D721Med (cell line): ENCODE results near the gene FOSL1.

Source experiments
- DNase-seq: peaks from one replicate; pipeline ENCODE4 v3.0.0; 2011; ENCODE audit warnings: low spot score; ENCODE audit not compliant: insufficient read length
- FAIRE-seq: peaks from 2 replicates; lab custom pipeline; 2011; peaks lifted over from hg19 to GRCh38; lab: Jason Lieb, UNC
- CTCF ChIP-seq: IDR thresholded peaks from 2 replicates; pipeline ENCODE4 v1.5.1; 2012; ENCODE audit warnings: mild to moderate bottlenecking, control low read depth; ENCODE audit not compliant: insufficient read depth; ENCODE audit errors: missing control alignments

Gene FOSL1

GRCh38 chr11:65900125-65900898 is at the start of gene FOSL1:
Gene FOSL1, minus strand, starts transcription at chr11:65900388. Its CDS starts 49 bp downstream, at chr11:65900339.
- no peak for TF ChIP-seq CTCF
- DNase-seq, result peak; percentile 81
- no peak for FAIRE-seq

- DNase-seq, result no peak
- no peak for FAIRE-seq
- no peak for TF ChIP-seq CTCF
Observed at GRCh38 chr11:65947603-65948125, 47.5 kb upstream of the FOSL1 start.

GRCh38 chr11:65947133-65947532 is 46.9 kb upstream of the FOSL1 start:
- no peak for FAIRE-seq
- no peak for DNase-seq
- no peak for TF ChIP-seq CTCF

GRCh38 chr11:65946655-65947054 is 46.5 kb upstream of the FOSL1 start:
- TF ChIP-seq CTCF, result no peak
- FAIRE-seq (no peak), DNase-seq (no peak)

GRCh38 chr11:65945941-65946558 is 45.9 kb upstream of the FOSL1 start:
- no peak for TF ChIP-seq CTCF
- DNase-seq, result no peak
- no peak for FAIRE-seq

GRCh38 chr11:65945430-65945911 is 45.3 kb upstream of the FOSL1 start, which contains the start of gene TSGA10IP:
Gene TSGA10IP, plus strand, starts transcription at chr11:65945480. Its CDS starts 196 bp downstream, at chr11:65945676.
- TF ChIP-seq CTCF, result no peak
- DNase-seq (no peak), FAIRE-seq (no peak)
